ES-I3 (cell line): ENCODE measurements around the gene SLC22A16.
A peak's percentile ranks its signal among the peaks of the same experiment; 100 is the strongest.
"Not testable (repeated sequence)": the region's sequence is repeated elsewhere in the genome, so short reads cannot be mapped to it uniquely, and the experiment has no call there.

Experiments used
- H3K36me3 ChIP-seq: 2 replicates; pipeline ENCODE4 v1.6.1; 2013; ENCODE audit warnings: mild to moderate bottlenecking, low read length, control low read depth, moderate library complexity; ENCODE audit not compliant: insufficient read depth
- H3K4me1 ChIP-seq: 2 replicates; pipeline ENCODE4 v1.6.1; 2013; ENCODE audit warnings: mild to moderate bottlenecking, control low read depth, low read length; ENCODE audit not compliant: insufficient read depth
- H3K9ac ChIP-seq: 2 replicates; pipeline ENCODE4 v1.6.1; 2013; ENCODE audit warnings: low read depth, mild to moderate bottlenecking, low read length, moderate library complexity
- H3K9me3 ChIP-seq: 2 replicates; pipeline ENCODE4 v1.6.1; 2013; ENCODE audit warnings: mild to moderate bottlenecking, low read length, moderate library complexity; ENCODE audit not compliant: control insufficient read depth, insufficient read depth

Gene SLC22A16

GRCh38 chr6:110476046-110476849, at the start of gene SLC22A16:
SLC22A16 (minus strand) TSS chr6:110476613; CDS start chr6:110476574, 39 bp downstream.
- Histone ChIP-seq H3K9ac (peak within 1 kb of the TSS; percentile 28; the same call in 1 of the 2 replicates), H3K4me1 (no peaks in the 10 kb centered on the region), H3K36me3 (no peaks in the 10 kb centered on the region), H3K9me3 (no peaks in the 10 kb centered on the region)

GRCh38 chr6:110525001-110525400, 48.6 kb upstream of the SLC22A16 start:
- Histone ChIP-seq H3K4me1 (0 out of 2 replicates have a peak, but pooled peaks cover 4% of the 10 kb centered on the region), H3K36me3 (no peaks in the 10 kb centered on the region), H3K9ac (no peak overlapping the region), H3K9me3 (no peaks in the 10 kb centered on the region; the same call in 1 of the 2 replicates)

- no peaks in the 10 kb centered on the region for H3K36me3 ChIP-seq
- H3K4me1 ChIP-seq, result 0 out of 2 replicates have a peak, but pooled peaks cover 4% of the 10 kb centered on the region
- H3K9me3 ChIP-seq, result no peaks in the 10 kb centered on the region
- H3K9ac ChIP-seq, result no peak overlapping the region
Observed at GRCh38 chr6:110524305-110524704, 47.9 kb upstream of the SLC22A16 start.

GRCh38 chr6:110523451-110524021, 47.1 kb upstream of the SLC22A16 start:
- H3K9ac ChIP-seq, result no peak overlapping the region
- no peaks in the 10 kb centered on the region for H3K9me3 ChIP-seq
- no peaks in the 10 kb centered on the region for H3K36me3 ChIP-seq
- 0 out of 2 replicates have a peak, but pooled peaks cover 2% of the 10 kb centered on the region for H3K4me1 ChIP-seq

GRCh38 chr6:110522427-110522826, 46.0 kb upstream of the SLC22A16 start:
- Histone ChIP-seq H3K9ac (no peak overlapping the region), H3K9me3 (no peaks in the 10 kb centered on the region), H3K4me1 (0 out of 2 replicates have a peak, but pooled peaks cover 3% of the 10 kb centered on the region), H3K36me3 (no peaks in the 10 kb centered on the region)

- no peaks in the 10 kb centered on the region for H3K36me3 ChIP-seq
- H3K9me3 ChIP-seq, result no peaks in the 10 kb centered on the region
- H3K9ac ChIP-seq, result no peak overlapping the region
- H3K4me1 ChIP-seq, result 0 out of 2 replicates have a peak, but pooled peaks cover 3% of the 10 kb centered on the region
Observed at GRCh38 chr6:110520992-110521543, 44.7 kb upstream of the SLC22A16 start.

- Histone ChIP-seq H3K36me3 (no peaks in the 10 kb centered on the region), H3K4me1 (0 out of 2 replicates have a peak, but pooled peaks cover 3% of the 10 kb centered on the region), H3K9me3 (no peaks in the 10 kb centered on the region), H3K9ac (no peak overlapping the region)
Observed at GRCh38 chr6:110520209-110520965, 44.0 kb upstream of the SLC22A16 start.

GRCh38 chr6:110517601-110518281, 41.3 kb upstream of the SLC22A16 start:
- no peaks in the 10 kb centered on the region for H3K9me3 ChIP-seq
- H3K9ac ChIP-seq, result no peak overlapping the region
- H3K4me1 ChIP-seq, result 0 out of 2 replicates have a peak, but pooled peaks cover 3% of the 10 kb centered on the region
- H3K36me3 ChIP-seq, result no peaks in the 10 kb centered on the region

- Histone ChIP-seq H3K4me1 (peaks cover 4% of the 10 kb centered on the region; the same call in 1 of the 2 replicates), H3K9ac (no peak overlapping the region), H3K36me3 (no peaks in the 10 kb centered on the region)
Observed at GRCh38 chr6:110517034-110517433, 40.6 kb upstream of the SLC22A16 start.

GRCh38 chr6:110514818-110515217, 38.4 kb upstream of the SLC22A16 start:
- H3K36me3 ChIP-seq, result no peaks in the 10 kb centered on the region

More at GRCh38 chr6:110517034-110517433, 40.6 kb upstream of the SLC22A16 start:
- no peaks in the 10 kb centered on the region for H3K9me3 ChIP-seq

GRCh38 chr6:110512991-110513390, 36.6 kb upstream of the SLC22A16 start:
- H3K36me3 ChIP-seq, result no peaks in the 10 kb centered on the region
- no peak overlapping the region for H3K9ac ChIP-seq

More at GRCh38 chr6:110514818-110515217, 38.4 kb upstream of the SLC22A16 start:
- Histone ChIP-seq H3K4me1 (peaks cover 16% of the 10 kb centered on the region; the same call in 1 of the 2 replicates), H3K9me3 (no peaks in the 10 kb centered on the region), H3K9ac (no peak overlapping the region)

GRCh38 chr6:110512549-110512948, 36.1 kb upstream of the SLC22A16 start:
- not testable (repeated sequence) for H3K9me3 ChIP-seq, H3K9ac ChIP-seq, H3K36me3 ChIP-seq
- peaks cover 13% of the 10 kb centered on the region; the same call in 1 of the 2 replicates for H3K4me1 ChIP-seq

More at GRCh38 chr6:110512991-110513390, 36.6 kb upstream of the SLC22A16 start:
- Histone ChIP-seq H3K9me3 (no peaks in the 10 kb centered on the region), H3K4me1 (peaks cover 14% of the 10 kb centered on the region; the same call in 1 of the 2 replicates)

- Histone ChIP-seq H3K36me3 (no peaks in the 10 kb centered on the region), H3K9me3 (peaks cover 3% of the 10 kb centered on the region; the same call in 1 of the 2 replicates), H3K9ac (no peak overlapping the region), H3K4me1 (peaks cover 13% of the 10 kb centered on the region; the same call in 1 of the 2 replicates)
Observed at GRCh38 chr6:110511401-110511800, 35.0 kb upstream of the SLC22A16 start.
